ENCODE measurements around the gene PPFIA4.

PPFIA4 gene

GRCh38 chr1:203056012-203056411 lies 29.7 kb downstream of the PPFIA4 start:
- no peak for DNase-seq (ENCODE audit: low spot score)
- in situ Hi-C loops (cut with MboI; ENCODE audit: low sequenced_read_pairs, unreplicated experiment): no loop called here

GRCh38 chr1:203056516-203056915 lies 30.2 kb downstream of the PPFIA4 start:
- DNase-seq (ENCODE audit: low spot score): no peak
- TF ChIP-seq CTCF (IDR thresholded peaks at IDR 0.05; ENCODE audit: borderline replicate concordance, control extremely low read depth, extremely low read depth, insufficient read depth, missing control alignments): peak; percentile 16
- in situ Hi-C loops (cut with MboI; ENCODE audit: low sequenced_read_pairs, unreplicated experiment): no loop called here

More at GRCh38 chr1:203056012-203056411, 29.7 kb downstream of the PPFIA4 start:
- no peak for TF ChIP-seq CTCF (IDR thresholded peaks at IDR 0.05; ENCODE audit: borderline replicate concordance, control extremely low read depth, extremely low read depth, insufficient read depth, missing control alignments)

GRCh38 chr1:203057911-203058675 lies 31.8 kb downstream of the PPFIA4 start:
- DNase-seq (ENCODE audit: low spot score): no peak

GRCh38 chr1:203058676-203058935 lies 32.3 kb downstream of the PPFIA4 start:
- no peak for DNase-seq (ENCODE audit: low spot score)
- in situ Hi-C loops (cut with MboI; ENCODE audit: low sequenced_read_pairs, unreplicated experiment): no loop called here
- no peak for TF ChIP-seq CTCF (IDR thresholded peaks at IDR 0.05; ENCODE audit: borderline replicate concordance, control extremely low read depth, extremely low read depth, insufficient read depth, missing control alignments)

More at GRCh38 chr1:203057911-203058675, 31.8 kb downstream of the PPFIA4 start:
- in situ Hi-C loops (cut with MboI; ENCODE audit: low sequenced_read_pairs, unreplicated experiment): no loop called here
- no peak for TF ChIP-seq CTCF (IDR thresholded peaks at IDR 0.05; ENCODE audit: borderline replicate concordance, control extremely low read depth, extremely low read depth, insufficient read depth, missing control alignments)

- no peak for DNase-seq (ENCODE audit: low spot score)
- no peak for TF ChIP-seq CTCF (IDR thresholded peaks at IDR 0.05; ENCODE audit: borderline replicate concordance, control extremely low read depth, extremely low read depth, insufficient read depth, missing control alignments)
- in situ Hi-C loops (cut with MboI; ENCODE audit: low sequenced_read_pairs, unreplicated experiment): no loop called here
These were observed 33.2 kb downstream of the PPFIA4 start for GRCh38 chr1:203059485-203059884.

GRCh38 chr1:203060115-203060514 lies 33.8 kb downstream of the PPFIA4 start:
- in situ Hi-C loops (cut with MboI; ENCODE audit: low sequenced_read_pairs, unreplicated experiment): no loop called here
- TF ChIP-seq CTCF (IDR thresholded peaks at IDR 0.05; ENCODE audit: borderline replicate concordance, control extremely low read depth, extremely low read depth, insufficient read depth, missing control alignments): no peak
- DNase-seq (ENCODE audit: low spot score): no peak

Measured in GM13976 (cell line).